Measurements from ENCODE around the gene SAT1. TPM values are rescaled to one million over a fixed set of nuclear protein-coding genes. Genes with fewer than 3 reads are reported as not detected.

Gene SAT1
- total RNA-seq, 1 donor from 2014 or later = 224 TPM

DNA sequence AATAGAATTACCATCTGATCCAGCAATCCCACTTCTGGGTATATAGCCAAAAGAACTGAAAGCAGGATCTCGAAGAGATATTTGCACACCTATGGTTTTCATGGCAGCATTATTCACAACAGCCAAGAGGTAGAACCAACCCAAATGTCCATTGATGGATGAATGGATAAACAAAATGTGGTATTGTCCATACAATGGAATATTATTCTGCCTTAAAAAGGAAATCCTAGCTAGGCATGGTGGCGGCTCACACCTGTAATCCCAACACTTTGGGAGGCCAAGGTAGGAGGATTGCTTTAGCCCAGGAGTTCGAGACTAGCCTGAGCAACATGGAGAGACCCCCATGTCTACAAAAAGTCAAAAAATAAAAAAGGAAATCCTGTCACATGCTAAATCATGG, 27.3 kb downstream of the SAT1 start:
- no peaks in the 10 kb centered on the region for H3K36me3 ChIP-seq (ENCODE audit: insufficient read depth, low read length)
- H3K27ac Mint-ChIP-seq (ENCODE audit: unreplicated experiment) = no peak overlapping the region
- H3K9me3 Mint-ChIP-seq (ENCODE audit: unreplicated experiment) = peaks cover 2% of the 10 kb centered on the region
- TF ChIP-seq, protein P1, sequence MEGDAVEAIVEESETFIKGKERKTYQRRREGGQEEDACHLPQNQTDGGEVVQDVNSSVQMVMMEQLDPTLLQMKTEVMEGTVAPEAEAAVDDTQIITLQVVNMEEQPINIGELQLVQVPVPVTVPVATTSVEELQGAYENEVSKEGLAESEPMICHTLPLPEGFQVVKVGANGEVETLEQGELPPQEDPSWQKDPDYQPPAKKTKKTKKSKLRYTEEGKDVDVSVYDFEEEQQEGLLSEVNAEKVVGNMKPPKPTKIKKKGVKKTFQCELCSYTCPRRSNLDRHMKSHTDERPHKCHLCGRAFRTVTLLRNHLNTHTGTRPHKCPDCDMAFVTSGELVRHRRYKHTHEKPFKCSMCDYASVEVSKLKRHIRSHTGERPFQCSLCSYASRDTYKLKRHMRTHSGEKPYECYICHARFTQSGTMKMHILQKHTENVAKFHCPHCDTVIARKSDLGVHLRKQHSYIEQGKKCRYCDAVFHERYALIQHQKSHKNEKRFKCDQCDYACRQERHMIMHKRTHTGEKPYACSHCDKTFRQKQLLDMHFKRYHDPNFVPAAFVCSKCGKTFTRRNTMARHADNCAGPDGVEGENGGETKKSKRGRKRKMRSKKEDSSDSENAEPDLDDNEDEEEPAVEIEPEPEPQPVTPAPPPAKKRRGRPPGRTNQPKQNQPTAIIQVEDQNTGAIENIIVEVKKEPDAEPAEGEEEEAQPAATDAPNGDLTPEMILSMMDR (IDR thresholded peaks at IDR 0.05; ENCODE audit: insufficient read depth, low read depth, low read length) = no peak
- peaks cover 7% of the 10 kb centered on the region for H3K4me1 Mint-ChIP-seq (ENCODE audit: low read depth, unreplicated experiment)
- H3K4me1 ChIP-seq (ENCODE audit: insufficient read depth, low read length) = peaks cover 9% of the 10 kb centered on the region
- no peaks in the 10 kb centered on the region for H3K27me3 Mint-ChIP-seq (ENCODE audit: low read depth, unreplicated experiment)
- H3K4me2 ChIP-seq (ENCODE audit: low read length) = no peak overlapping the region
- H3K4me3 Mint-ChIP-seq (ENCODE audit: unreplicated experiment) = no peak overlapping the region
- H3K4me3 ChIP-seq (ENCODE audit: insufficient read depth, low read depth, low read length) = no peak overlapping the region
- H3K9ac ChIP-seq (ENCODE audit: low read length) = no peak overlapping the region
- DNase-seq (ENCODE audit: low read depth) (no peak), FAIRE-seq (no peak)
- H3K36me3 Mint-ChIP-seq (ENCODE audit: low read depth, unreplicated experiment) = no peaks in the 10 kb centered on the region
- H3K27me3 ChIP-seq (ENCODE audit: insufficient read depth, low read length) = no peaks in the 10 kb centered on the region
- no peaks in the 10 kb centered on the region for H3K9me3 ChIP-seq (ENCODE audit: insufficient read depth, low read depth, low read length)
- no peak overlapping the region for H2AFZ ChIP-seq (ENCODE audit: low read depth, low read length)
- no peaks in the 10 kb centered on the region for H4K20me1 ChIP-seq (ENCODE audit: insufficient read depth, low read length)
- H3K27ac ChIP-seq (ENCODE audit: low read depth, low read length) = no peak overlapping the region
- H3K79me2 ChIP-seq (ENCODE audit: insufficient read depth, low read length) = no peaks in the 10 kb centered on the region

DNA sequence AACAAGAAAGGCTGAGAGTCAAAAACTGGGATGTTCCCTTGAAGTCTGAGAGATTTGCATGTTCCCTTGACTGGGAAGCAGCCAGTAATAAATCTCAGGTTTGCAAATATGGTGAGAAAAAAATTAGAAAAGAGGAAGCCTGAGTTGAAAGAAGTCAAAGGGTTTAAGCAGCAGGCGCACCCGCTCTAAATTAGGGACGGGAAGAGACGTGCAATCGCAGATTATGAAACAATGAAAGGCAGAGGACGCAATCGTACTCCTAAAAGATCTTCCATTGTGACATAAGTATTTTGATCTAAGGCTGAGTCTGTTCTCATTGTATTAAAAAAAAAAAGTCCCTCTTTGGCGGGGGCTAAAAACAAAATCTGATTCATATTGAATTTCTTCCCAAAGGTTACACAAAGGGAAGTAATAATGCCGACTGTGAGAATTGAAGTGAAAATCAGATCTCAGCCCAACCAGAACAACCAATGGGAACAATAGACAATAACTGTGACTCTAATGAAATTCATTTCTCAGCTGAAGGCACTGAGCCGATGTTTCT, 28.2 kb downstream of the SAT1 start:
- Histone ChIP-seq H3K79me2 (ENCODE audit: insufficient read depth, low read length) (no peaks in the 10 kb centered on the region), H3K9ac (ENCODE audit: low read length) (no peak overlapping the region), H3K36me3 (ENCODE audit: insufficient read depth, low read length) (no peaks in the 10 kb centered on the region), H3K9me3 (ENCODE audit: insufficient read depth, low read depth, low read length) (no peaks in the 10 kb centered on the region), H4K20me1 (ENCODE audit: insufficient read depth, low read length) (no peaks in the 10 kb centered on the region), H3K27ac (ENCODE audit: low read depth, low read length) (no peak overlapping the region), H2AFZ (ENCODE audit: low read depth, low read length) (no peak overlapping the region), H3K4me1 (ENCODE audit: insufficient read depth, low read length) (peaks cover 9% of the 10 kb centered on the region), H3K4me3 (ENCODE audit: insufficient read depth, low read depth, low read length) (no peak overlapping the region), H3K27me3 (ENCODE audit: insufficient read depth, low read length) (no peaks in the 10 kb centered on the region), H3K4me2 (ENCODE audit: low read length) (peak overlapping the region; percentile 36)
- TF ChIP-seq EZH2 (IDR thresholded peaks at IDR 0.05; ENCODE audit: insufficient read depth, low read length) = no peak
- TF ChIP-seq, protein P1 (IDR thresholded peaks at IDR 0.05; ENCODE audit: insufficient read depth, low read depth, low read length) = no peak
- no peak overlapping the region for H3K27ac Mint-ChIP-seq (ENCODE audit: unreplicated experiment)
- H3K4me1 Mint-ChIP-seq (ENCODE audit: low read depth, unreplicated experiment) = peaks cover 7% of the 10 kb centered on the region
- no peaks in the 10 kb centered on the region for H3K36me3 Mint-ChIP-seq (ENCODE audit: low read depth, unreplicated experiment)
- no peaks in the 10 kb centered on the region for H3K27me3 Mint-ChIP-seq (ENCODE audit: low read depth, unreplicated experiment)
- peaks cover 2% of the 10 kb centered on the region for H3K9me3 Mint-ChIP-seq (ENCODE audit: unreplicated experiment)
- DNase-seq (ENCODE audit: low read depth) (no peak), FAIRE-seq (no peak)
- H3K4me3 Mint-ChIP-seq (ENCODE audit: unreplicated experiment) = no peak overlapping the region

DNA sequence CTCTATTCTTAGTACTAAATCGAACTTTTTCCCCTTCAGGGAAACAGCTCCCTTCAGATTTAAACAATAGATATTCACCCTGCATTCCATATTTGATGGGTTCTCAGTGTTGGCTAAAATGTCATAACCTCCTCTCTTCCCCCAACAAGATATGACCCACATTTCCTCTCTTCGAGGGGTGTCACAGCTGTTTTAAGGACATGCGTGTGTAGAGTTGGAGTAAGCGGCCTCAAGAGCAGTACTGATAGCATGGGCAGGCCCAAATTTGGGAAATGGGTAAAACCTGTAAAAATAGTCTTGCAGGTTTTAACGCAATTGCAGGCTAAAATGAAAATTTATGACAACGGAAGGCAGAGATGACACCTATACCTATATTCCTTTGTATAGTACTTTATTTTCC, 28.7 kb downstream of the SAT1 start:
- no peaks in the 10 kb centered on the region for H3K9me3 ChIP-seq (ENCODE audit: insufficient read depth, low read depth, low read length)
- no peak overlapping the region for H3K4me3 ChIP-seq (ENCODE audit: insufficient read depth, low read depth, low read length)
- H3K27me3 Mint-ChIP-seq (ENCODE audit: low read depth, unreplicated experiment) = no peaks in the 10 kb centered on the region
- H3K4me1 ChIP-seq (ENCODE audit: insufficient read depth, low read length) = peaks cover 9% of the 10 kb centered on the region
- no peak overlapping the region for H2AFZ ChIP-seq (ENCODE audit: low read depth, low read length)
- FAIRE-seq (no peak), DNase-seq (ENCODE audit: low read depth) (no peak)
- no peak overlapping the region for H3K27ac ChIP-seq (ENCODE audit: low read depth, low read length)
- peaks cover 2% of the 10 kb centered on the region for H3K9me3 Mint-ChIP-seq (ENCODE audit: unreplicated experiment)
- peaks cover 7% of the 10 kb centered on the region for H3K4me1 Mint-ChIP-seq (ENCODE audit: low read depth, unreplicated experiment)
- H3K9ac ChIP-seq (ENCODE audit: low read length) = no peak overlapping the region
- no peaks in the 10 kb centered on the region for H4K20me1 ChIP-seq (ENCODE audit: insufficient read depth, low read length)
- no peak overlapping the region for H3K27ac Mint-ChIP-seq (ENCODE audit: unreplicated experiment)
- no peaks in the 10 kb centered on the region for H3K27me3 ChIP-seq (ENCODE audit: insufficient read depth, low read length)
- no peaks in the 10 kb centered on the region for H3K79me2 ChIP-seq (ENCODE audit: insufficient read depth, low read length)
- H3K36me3 Mint-ChIP-seq (ENCODE audit: low read depth, unreplicated experiment) = no peaks in the 10 kb centered on the region
- TF ChIP-seq, protein P1 (IDR thresholded peaks at IDR 0.05; ENCODE audit: insufficient read depth, low read depth, low read length) = no peak
- TF ChIP-seq EZH2 (IDR thresholded peaks at IDR 0.05; ENCODE audit: insufficient read depth, low read length) = no peak
- H3K4me2 ChIP-seq (ENCODE audit: low read length) = no peak overlapping the region
- no peaks in the 10 kb centered on the region for H3K36me3 ChIP-seq (ENCODE audit: insufficient read depth, low read length)
- H3K4me3 Mint-ChIP-seq (ENCODE audit: unreplicated experiment) = no peak overlapping the region
